Activated CD8-positive, alpha-beta memory T cell treated with anti-CD3 and anti-CD28 coated beads, Interleukin-2, amount 50 U/mL, for 48 hours (primary cell): ENCODE measurements around the gene ACKR2.

Experiments
- DNase-seq: peaks from one replicate; pipeline ENCODE4 v3.0.0-alpha.2; 2020

ACKR2 gene

DNA sequence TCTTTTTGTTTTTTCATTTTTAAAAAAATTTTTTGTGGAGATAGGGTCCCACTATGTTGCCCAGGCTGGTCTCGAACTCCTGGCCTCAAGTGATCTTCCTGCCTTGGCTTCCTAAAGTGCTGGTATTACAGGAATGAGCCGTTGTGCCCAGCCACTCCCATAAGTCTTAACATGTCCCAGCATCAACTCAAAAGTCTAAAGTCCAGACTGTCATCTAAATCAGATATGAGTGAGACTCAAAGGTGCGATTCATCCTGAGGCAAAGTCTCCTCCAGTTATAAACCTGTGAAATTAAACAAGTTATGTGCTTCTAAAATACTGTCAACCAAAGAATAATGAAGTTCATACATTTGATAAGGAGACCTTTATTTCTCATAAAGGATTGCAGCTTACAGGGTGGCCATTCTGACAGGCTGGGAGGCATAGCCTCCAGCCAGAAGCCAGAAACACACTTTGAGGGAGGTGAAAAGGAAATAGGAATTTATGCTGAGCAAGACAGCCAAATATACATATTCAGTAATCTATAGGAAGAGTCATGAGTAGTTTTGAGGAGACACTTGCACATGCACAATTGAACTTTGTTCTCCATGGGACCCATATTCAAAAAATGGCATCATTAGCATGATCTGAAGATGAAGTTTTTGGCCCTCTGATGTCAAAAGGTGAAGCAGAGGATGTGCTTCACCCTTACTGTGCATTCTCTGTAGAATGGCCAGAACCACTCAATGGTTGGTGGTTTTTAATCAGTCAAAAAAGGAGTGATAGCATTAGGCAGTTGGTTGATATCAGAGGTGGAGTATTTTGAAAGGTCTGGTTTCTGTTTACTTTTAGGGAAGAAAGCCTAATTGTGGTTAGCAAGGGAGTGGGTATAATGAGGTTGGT is 85.7 kb downstream of the ACKR2 start:
- DNase-seq, result no peak

DNA sequence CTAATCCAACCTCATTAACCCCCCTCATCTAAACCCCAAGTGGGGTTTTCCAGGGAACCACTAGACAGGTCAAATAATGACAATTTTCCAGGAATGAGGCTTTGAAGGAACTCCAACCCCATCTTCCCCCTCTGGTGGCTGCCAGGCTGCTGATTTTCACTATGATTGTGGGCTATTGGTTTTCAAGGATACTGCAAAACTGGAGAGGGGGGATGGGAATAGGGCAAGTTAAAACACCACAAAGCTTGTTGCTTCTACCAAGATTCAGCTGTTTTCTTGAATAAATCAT is 86.3 kb downstream of the ACKR2 start:
- no peak for DNase-seq

DNA sequence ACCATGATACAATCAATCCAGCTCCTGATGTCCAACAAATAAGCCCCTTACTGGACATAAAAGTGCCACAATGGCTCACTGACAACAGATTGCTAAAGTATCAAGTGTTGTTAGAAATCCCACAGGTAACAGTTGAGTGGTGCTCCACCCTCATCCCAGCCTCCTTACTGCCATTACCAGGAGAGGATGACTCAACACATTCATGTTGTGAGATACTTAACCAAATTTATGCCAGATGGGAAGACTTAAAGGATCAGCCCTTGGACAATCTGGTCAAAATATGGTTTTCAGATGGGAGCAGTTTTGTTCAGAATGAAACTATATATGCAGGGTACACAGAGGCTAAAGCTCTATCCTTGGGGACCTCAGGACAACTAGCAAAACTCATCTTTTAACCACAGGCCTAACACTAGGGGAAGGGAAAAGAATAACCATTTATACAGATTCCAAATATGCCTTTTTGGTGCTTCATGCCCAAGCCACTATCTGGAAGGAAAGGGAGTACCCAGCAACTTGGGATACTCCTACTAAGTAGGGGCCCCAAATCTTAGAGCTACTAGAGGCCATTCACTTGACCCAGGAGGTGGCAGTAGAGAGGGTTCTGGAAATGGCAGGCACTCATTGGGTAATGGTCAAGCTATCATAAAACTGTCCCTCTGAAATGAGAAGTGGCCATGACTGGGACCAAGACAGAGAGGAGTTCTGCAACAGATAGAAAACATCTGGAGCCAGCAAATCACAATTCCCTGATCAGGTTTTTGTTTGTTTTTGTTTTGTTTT is 89.8 kb downstream of the ACKR2 start:
- DNase-seq, result no peak

DNA sequence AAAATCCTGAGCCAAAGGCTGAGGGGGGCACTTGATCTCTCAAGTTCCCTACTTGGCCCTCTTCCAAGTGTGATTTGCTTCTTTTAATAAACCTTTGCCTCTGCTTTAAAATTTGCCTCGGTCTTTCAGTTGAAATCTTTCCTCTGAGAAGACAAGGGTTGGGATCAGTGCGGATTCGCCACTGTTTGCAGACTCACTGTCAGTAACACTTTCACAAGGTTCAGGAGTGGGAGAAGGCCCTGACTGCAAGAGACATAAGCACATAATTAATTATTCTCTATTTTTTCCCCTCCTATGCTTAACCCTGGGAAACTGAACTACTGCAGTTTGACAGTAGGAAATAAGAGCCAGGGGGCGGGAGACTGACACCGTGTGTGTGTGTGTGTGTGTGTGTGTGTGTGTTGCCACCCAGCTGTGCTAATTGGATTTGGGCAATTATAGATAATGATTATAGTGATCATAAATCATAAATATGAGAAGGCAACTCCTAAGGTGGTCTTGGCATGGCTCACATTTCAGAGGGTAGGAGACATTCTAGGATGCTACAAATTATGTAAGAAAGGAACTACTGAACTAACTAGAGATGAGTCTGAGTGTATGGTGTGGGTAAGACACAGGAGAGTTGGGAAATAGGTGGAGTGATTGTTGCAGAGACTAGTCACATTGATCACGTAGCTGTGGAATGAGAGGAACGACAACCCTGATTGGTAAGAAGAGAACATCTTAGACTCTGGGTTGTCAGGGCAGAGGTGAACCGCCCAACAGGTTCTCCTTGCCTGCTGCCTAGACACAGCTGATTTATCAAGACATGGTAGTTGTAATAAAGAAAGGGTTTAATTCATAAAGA is 91.2 kb downstream of the ACKR2 start:
- no peak for DNase-seq

DNA sequence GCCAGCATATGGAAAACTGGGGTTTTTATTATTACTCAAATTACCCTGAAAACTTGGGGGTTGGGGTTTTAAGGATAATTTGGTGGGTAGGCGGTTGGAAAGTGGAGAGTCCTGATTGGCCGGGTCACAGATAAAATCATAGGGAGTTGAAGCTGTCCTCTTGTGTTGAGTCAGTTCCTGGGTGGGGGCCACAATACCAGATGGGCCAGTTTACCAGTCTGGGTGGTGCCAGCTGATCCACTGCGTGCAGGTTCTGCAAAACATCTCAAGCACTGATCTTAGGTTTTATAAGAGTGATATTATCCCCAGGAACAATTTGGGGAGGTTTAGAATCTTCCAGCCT is 91.8 kb downstream of the ACKR2 start:
- DNase-seq, result no peak

DNA sequence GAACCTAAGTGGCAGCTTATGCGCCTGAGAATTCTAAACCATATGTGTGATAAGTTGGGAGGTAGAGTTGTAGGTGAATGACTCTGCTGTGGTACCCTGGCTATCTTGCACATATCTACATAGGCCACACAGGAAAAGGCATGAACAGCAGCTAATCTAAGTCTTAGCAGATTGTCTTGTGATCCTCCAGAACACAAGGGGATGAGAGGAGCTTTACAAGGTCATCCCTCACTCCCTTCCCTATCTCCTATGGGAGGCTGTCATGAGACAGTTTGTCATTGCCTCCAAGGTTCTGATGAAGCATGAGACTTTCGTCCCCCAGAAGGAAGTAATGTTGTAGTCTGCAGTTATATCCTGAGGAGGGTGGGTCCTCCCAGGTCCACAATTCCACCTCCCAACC is 93.0 kb downstream of the ACKR2 start:
- DNase-seq, result no peak

DNA sequence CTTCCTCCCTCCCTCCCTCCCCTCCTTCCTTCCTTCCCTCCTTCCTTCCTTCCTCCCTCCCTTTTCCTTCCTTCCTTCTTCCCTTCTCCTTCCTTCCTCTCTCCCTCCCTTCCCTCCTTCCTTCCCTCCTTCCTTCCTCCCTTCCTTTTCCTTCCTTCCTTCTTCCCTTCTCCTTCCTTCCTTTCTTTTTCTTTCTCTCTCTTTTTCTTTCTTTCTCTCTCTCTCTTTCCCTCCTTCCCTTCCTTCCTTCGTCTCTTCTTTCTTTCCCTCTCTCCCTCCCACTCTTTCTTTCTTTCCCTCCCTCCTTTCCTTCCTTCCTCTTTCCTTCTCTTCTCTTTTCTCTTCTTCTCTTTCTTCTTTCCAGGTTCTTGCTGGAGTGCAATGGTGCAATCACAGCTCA is 94.8 kb downstream of the ACKR2 start:
- DNase-seq, result no peak

DNA sequence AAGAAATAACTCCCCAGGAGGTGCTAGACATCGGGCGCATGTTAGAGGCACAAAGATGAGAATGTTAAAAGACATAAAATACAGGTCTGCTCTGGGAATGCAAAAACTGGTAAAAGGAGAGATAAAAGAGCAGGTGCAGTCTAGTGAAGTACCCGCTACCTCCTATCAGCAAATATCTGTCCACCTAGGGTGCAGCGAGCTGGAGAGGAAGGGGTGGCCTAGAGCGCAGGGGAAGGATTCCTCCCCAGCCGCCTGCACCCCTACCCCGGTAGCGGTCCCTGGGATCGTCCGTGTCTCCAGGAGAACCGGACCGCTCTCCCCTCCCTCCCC is 96.5 kb downstream of the ACKR2 start:
- no peak for DNase-seq

DNA sequence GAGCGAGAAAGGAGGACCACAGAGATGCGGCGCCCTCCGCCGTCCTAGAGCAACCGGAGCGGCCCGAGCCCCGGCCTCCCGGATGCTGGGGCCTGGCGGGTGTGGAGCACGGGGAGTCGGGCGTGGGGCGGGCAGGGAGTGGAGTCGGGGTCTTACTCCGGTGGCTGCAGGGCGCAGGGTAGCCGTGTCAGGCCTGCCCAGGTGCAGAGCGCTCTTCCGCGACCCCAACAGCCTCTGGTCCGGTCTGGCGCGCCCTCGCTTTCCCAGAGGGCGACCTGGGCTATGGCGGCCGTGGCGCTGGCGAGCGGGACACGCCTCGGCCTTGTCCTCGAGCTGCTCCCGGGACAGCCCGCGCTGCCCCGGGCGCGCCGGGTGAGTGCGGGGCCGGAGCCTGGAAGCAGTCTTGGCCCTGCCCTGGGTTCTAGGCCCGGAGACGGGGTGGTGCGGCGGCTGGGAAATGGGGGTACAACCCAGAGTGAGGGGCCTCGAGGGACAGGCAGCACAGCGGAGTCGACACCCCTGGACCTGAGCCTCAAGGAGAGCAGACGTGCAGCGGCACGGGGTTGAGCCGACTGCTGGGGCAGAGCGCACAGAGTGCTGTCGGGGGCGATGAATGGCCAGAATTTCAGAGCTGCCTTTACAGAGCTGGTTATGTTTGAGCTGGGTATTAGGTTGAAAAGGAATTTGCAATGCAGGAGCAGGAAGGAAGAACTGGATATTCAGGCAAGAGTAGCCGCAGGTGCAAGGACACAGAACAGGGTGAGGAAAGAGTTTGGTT is 97.0 kb downstream of the ACKR2 start, which contains the start of gene ZNF662:
Gene ZNF662, plus strand, starts transcription at position 73 of the 778 bp plus-strand sequence. CDS start 1,973 bp downstream, outside the sequence.
- peak; percentile 70 for DNase-seq

DNA sequence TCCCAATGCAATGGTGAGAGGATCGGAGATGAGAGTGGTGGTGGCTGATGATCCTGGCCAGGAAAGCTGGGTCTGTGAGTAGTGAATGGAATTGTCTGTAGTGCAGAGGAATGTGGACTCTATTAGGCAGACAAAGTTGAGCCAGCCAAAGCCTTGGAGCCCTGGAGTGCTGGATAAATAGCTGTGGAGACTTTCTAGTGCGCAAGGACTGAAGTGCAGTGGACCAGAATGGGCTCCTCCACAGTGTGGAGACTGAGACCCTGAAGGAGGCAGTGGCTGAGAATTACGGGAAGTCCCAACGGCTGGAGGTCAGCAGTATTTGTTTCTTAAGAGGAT is 97.6 kb downstream of the ACKR2 start:
- no peak for DNase-seq

DNA sequence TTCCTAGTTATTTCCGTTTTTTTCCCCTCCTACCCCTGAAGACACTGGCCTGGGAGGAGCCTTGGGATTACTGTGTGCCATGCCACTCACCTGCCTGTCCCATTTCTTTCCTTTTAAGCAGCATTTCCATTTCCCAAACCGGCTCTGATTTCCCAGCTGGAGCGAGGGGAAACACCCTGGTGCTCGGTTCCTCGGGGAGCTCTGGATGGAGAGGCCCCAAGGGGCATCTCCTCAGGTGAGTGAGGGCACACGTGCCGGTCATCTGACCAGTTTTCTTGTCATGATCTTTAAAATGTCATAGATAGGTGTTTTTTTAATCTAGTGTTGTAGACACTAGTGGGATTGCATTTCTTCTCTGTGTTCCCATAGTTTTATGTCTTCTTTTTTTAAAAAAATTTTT is 99.4 kb downstream of the ACKR2 start:
- no peak for DNase-seq

DNA sequence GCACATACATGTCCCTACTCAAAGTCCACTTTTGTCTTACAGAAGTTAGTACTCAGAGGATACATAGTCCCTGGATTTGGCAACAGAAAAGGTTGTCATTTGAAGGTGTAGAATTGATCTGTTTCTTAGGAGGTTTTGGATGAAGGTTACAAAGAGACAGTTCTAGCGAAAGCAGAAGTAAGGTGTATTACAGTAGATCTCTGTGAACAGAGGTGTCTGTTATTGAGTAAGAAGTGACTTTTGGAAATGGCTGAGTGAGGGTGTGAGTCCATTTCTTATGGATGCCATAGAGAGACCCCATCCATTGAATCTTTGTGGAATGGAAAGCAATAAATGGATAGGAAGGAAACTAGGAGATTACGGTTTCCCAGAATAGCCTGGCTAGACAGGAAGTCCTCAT is 102.3 kb downstream of the ACKR2 start:
- DNase-seq, result no peak

DNA sequence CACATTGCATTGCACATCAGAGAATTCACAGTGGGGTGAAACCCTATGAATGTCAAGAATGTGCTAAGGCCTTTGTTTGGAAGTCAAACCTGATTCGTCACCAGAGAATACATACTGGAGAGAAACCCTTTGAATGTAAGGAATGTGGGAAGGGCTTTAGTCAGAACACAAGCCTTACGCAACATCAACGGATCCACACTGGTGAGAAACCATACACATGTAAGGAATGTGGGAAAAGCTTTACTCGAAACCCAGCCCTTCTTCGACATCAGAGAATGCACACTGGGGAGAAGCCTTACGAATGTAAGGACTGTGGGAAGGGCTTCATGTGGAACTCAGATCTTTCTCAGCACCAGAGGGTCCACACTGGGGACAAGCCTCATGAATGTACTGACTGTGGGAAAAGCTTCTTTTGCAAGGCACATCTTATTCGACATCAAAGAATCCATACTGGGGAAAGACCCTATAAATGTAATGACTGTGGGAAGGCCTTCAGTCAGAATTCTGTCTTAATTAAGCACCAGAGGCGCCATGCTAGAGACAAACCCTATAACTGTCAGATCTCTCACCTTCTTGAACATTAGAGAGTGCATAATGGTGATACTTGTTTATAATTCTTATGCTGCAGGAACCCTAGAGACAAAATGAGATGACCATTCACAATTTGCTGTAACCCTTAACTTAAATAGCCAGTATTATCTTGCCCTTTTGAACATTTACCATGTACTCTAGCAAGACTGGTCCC is 105.7 kb downstream of the ACKR2 start:
- DNase-seq, result no peak
